Heart right ventricle (tissue), 16 donors: ENCODE data around the gene DYNC2I2. TPM values are rescaled to one million over a fixed set of nuclear protein-coding genes. Genes with fewer than 3 reads are reported as not detected.

Source experiments
- ATAC-seq, 8 donors: fragments of 200-7000 bp; cut with Tn5 transposase; one replicate each; pipeline ENCODE4 v1.9.1; 2020; ENCODE audit warnings: mild to moderate bottlenecking in 8 of 8, moderate library complexity in 8 of 8, moderate number of reproducible peaks in 1 of 8
- DNase-seq, 2 donors: peaks; one replicate each; pipeline ENCODE4 v3.0.0-alpha.2; 2020
- H3K27ac ChIP-seq, 10 donors: fragments of 200-600 bp; sonication (generic) in 2 of 10; one replicate each; pipeline versions ENCODE4 v1.5.0 to v1.8.0; 2020 to 2022; ENCODE audit warnings: mild to moderate bottlenecking in 3 of 10
- H3K27me3 ChIP-seq, 7 donors: fragments of 200-600 bp; one replicate each; pipeline ENCODE4 v1.8.0; 2021 to 2022; ENCODE audit warnings: mild to moderate bottlenecking in 2 of 7
- H3K36me3 ChIP-seq, 9 donors: fragments of 200-600 bp; sonication (generic) in 1 of 9; one replicate each; pipeline versions ENCODE4 v1.5.0 to v1.8.0; 2020 to 2022; ENCODE audit warnings: mild to moderate bottlenecking in 2 of 9
- H3K4me1 ChIP-seq, 9 donors: fragments of 200-600 bp; sonication (generic) in 1 of 9; one replicate each; pipeline versions ENCODE4 v1.5.0 to v1.8.0; 2020 to 2022; ENCODE audit warnings: mild to moderate bottlenecking in 4 of 9
- H3K4me3 ChIP-seq, 10 donors: fragments of 200-600 bp; sonication (generic) in 2 of 10; one replicate each; pipeline versions ENCODE4 v1.5.0 to v1.8.0; 2020 to 2022; ENCODE audit warnings: mild to moderate bottlenecking in 7 of 10, moderate library complexity in 2 of 10
- H3K9me3 ChIP-seq, 11 donors: fragments of 200-600 bp in 10 of 11; sonication (generic) in 2 of 11; one replicate each; pipeline versions ENCODE4 v1.5.0 to v1.8.0; 2013 to 2022; ENCODE audit warnings: mild to moderate bottlenecking in 2 of 11, control low read depth in 1 of 11, moderate library complexity in 1 of 11
- WGBS, 2 donors: extraction: QIAGEN DNeasy Blood & Tissue Kit; methylation state at CpG; one replicate each; pipeline ENCODE4 v1.1.7; 2013; ENCODE audit warnings: inconsistent platforms in 1 of 2; 5-methylcytosine and 5-hydroxymethylcytosine counted together
- intact Hi-C, 10 donors: fragments of 100-400 bp; cut with DNase I; formaldehyde crosslinking; loops; one replicate each; pipeline versions ENCODE4 v1.11.1 to v1.14.2; 2022
- polyA plus RNA-seq, 2 donors: library from polyadenylated mRNA; stranded (reverse); fragments of 200-250 nt; gene quantifications; one replicate each; pipeline ENCODE4 v1.2.3, GENCODE V29; 2013
- total RNA-seq, 10 donors: library from RNA; stranded (reverse); fragmentation: NEBNext Ultra II Directional in 3 of 10; extraction: Animal tissue kit (Norgen Biotek cat#: 25700) in 3 of 10; gene quantifications; one replicate each; pipeline versions ENCODE4 v1.2.1 to v1.2.4, GENCODE V29; 2021 to 2023
- TF ChIP-seq, protein P1 (sequence below), 9 donors: fragments of 200-600 bp; sonication (generic) in 2 of 9; IDR thresholded peaks; one replicate each; pipeline versions ENCODE4 v1.5.0 to v1.8.0; 2021 to 2022; ENCODE audit warnings: antibody characterized with exemption in 9 of 9, mild to moderate bottlenecking in 5 of 9, moderate library complexity in 1 of 9
- donor health status: Arrhythmogenic right ventricular cardiomyopathy.
- donor health status: ischemic (EF 13 %, LVEDD 7.1; RV severe dilation, severe dysfunction).
- donor health status: healthy with polysubstance abuse.
- donor health status: DM: no; HTN: yes; CAD: no.
- donor health status: DM: no; HTN: no; CAD: no.
- donor health status: ischemic (EF 25% LVEDD 6.9; RV normal size, moderate dysfunction).
- donor health status: ischemic (EF 25% LVEDD 5.7; RV mildly dilated, moderate dysfunction).
- donor health status: healthy.
- donor health status: DM: yes; HTN: yes; CAD: no.
- donor health status: Ischemic cardiomyopathy.
- donor health status: ischemic (EF 35%, LVEDD 5.7; RV mildly dilated, moderate dysfunction).
- donor health status: nonischemic (EF 11% LVEDD 7.7; RV severe dilation, severe dysfunction).
- donor health status: DM: yes; HTN: yes; CAD: no.
- donor health status: PGD.
- donor health status: ischemic (EF 29% LVEDD 5.4; RV normal size, mild dysfunction).
- donor health status: nonischemic (EF 23%, LVEDD 6.1; RV moderate dilation, normal function).

DYNC2I2 gene
- total and polyA plus RNA-seq, 12 donors, result 22.1 to 83.2 (median 31.3) TPM

DNA sequence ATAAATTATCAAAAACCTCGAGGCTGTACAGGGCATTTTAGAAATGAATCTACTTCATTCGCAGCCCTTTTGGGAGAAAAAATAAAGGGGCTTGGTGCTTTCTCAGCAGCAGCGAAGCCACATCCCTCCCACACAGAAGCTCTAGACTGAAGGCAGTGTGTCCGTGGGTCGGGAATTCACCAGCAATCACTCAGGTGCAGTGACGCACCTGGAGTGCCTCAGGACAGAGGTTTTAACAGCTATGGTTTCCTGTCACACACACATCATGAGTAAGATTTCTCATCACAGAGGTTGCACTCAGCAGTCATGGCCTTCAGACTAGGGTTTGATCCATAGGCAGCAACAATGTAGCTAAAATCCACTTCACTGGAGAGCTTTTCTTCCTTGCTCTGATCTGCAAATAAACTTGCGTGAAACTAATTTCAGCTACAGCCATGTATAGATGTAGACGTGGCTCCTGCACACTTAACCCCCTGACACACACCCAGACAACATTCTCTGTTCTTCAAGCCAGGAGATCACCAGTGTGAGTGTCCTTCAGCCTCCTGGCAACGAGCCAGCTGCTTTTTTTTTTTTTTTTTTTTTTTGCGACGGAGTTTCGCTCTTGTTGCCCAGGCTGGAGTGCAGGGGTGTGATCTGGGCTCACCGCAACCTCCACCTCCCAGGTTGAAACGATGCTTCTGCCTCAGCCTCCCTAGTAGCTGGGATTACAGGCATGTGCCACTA is 34.8 kb downstream of the DYNC2I2 start:
- TF ChIP-seq, protein P1, sequence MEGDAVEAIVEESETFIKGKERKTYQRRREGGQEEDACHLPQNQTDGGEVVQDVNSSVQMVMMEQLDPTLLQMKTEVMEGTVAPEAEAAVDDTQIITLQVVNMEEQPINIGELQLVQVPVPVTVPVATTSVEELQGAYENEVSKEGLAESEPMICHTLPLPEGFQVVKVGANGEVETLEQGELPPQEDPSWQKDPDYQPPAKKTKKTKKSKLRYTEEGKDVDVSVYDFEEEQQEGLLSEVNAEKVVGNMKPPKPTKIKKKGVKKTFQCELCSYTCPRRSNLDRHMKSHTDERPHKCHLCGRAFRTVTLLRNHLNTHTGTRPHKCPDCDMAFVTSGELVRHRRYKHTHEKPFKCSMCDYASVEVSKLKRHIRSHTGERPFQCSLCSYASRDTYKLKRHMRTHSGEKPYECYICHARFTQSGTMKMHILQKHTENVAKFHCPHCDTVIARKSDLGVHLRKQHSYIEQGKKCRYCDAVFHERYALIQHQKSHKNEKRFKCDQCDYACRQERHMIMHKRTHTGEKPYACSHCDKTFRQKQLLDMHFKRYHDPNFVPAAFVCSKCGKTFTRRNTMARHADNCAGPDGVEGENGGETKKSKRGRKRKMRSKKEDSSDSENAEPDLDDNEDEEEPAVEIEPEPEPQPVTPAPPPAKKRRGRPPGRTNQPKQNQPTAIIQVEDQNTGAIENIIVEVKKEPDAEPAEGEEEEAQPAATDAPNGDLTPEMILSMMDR (IDR thresholded peaks at IDR 0.05), result no peak
- ATAC-seq, result no peak
- no peak overlapping the region for H3K27ac ChIP-seq
- no peak for DNase-seq
- peaks cover 12 to 100% (median 96%) of the 10 kb centered on the region in 9 donors for H3K36me3 ChIP-seq
- 67% methylated on average over 14 of the region's 14 CpGs for WGBS, 2 donors
- H3K4me3 ChIP-seq, result no peak overlapping the region
- H3K9me3 ChIP-seq, result no peaks in the 10 kb centered on the region
- no peaks in the 10 kb centered on the region for H3K4me1 ChIP-seq
- intact Hi-C loops, result no loop called here
- no peaks in the 10 kb centered on the region for H3K27me3 ChIP-seq

DNA sequence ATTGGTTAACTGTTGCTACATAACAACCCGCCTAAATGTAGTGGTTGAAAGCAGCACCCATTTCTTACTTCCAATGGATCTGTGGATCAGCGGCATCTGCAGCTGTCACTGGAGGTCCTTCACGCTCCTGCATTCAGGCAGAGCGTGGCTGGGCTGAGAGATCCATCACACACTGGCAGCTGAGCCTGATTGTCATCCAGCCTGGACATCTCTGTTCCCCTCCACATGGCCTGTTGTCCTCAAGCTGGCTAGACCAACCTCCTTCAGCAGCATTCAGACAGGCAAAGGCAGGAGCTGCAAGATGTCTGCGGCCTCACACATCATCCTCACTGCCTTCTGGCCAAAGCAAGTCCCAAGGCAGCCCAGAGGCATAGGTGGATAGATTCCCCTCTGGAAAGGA is 36.9 kb downstream of the DYNC2I2 start:
- Histone ChIP-seq H3K9me3 (no peaks in the 10 kb centered on the region), H3K27ac (no peak overlapping the region), H3K27me3 (no peaks in the 10 kb centered on the region), H3K4me1 (no peaks in the 10 kb centered on the region), H3K4me3 (no peak overlapping the region), H3K36me3 (peaks cover 10 to 100% (median 95%) of the 10 kb centered on the region in 9 donors)
- 96 to 97% methylated on average over 5 of the region's 5 CpGs for WGBS, 2 donors
- no peak for ATAC-seq
- TF ChIP-seq, protein P1 (IDR thresholded peaks at IDR 0.05), result no peak
- DNase-seq, result no peak
- intact Hi-C loops, result loop anchor here in 2 of 10 donors (5.0 kb wide), 1 partner anchor 37 kb away; no protein-coding TSS in a partner anchor

DNA sequence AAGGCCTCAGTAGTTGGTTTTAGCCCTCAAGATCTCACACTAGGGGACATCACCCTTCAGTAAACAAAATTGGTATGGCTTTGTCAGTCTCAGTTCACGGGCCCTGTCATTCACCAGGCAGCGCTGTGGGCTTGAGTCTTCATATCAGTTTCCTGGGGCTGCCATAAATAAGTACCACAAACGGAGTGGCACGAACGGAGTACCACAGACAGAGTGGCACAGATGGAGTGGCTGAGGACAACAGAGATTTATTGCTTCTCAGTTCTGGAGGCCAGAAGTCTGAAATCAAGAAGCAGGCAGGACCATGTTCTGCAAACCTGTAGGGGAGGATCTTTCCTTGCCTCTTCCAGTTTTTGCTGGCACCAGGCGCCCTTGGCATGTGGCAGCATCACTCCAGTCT is 37.5 kb downstream of the DYNC2I2 start:
- ATAC-seq, result no peak
- 91 to 93% methylated on average over 6 of the region's 6 CpGs for WGBS, 2 donors
- Histone ChIP-seq H3K4me3 (no peak overlapping the region), H3K9me3 (no peaks in the 10 kb centered on the region), H3K27ac (no peak overlapping the region), H3K4me1 (no peaks in the 10 kb centered on the region), H3K36me3 (peaks cover 15 to 100% (median 95%) of the 10 kb centered on the region in 9 donors), H3K27me3 (no peaks in the 10 kb centered on the region)
- intact Hi-C loops, result loop anchor here in 2 of 10 donors (5.0 kb wide), 1 partner anchor 37 kb away; no protein-coding TSS in a partner anchor
- DNase-seq, result no peak
- TF ChIP-seq, protein P1 (IDR thresholded peaks at IDR 0.05), result no peak

DNA sequence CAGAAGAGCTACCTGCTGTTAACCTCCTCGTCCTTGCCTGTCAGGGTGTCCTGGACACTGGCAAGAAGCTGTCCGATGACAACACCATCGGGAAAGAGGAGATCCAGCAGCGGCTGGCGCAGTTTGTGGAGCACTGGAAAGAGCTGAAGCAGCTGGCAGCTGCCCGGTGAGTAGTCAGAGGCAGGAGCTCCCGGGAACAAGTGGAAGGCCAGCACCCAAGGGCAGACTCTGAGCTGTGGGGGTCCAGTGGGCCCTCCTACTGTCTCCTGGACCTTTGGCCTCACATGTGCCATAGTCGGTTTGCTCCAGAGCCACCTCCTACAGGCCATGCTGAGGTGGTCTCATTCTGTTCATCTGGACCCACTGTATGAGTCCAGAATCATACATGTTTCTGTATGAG is 38.7 kb downstream of the DYNC2I2 start:
- Histone ChIP-seq H3K4me3 (no peak overlapping the region), H3K9me3 (no peaks in the 10 kb centered on the region), H3K27ac (no peak overlapping the region), H3K4me1 (no peaks in the 10 kb centered on the region), H3K27me3 (no peaks in the 10 kb centered on the region), H3K36me3 (peaks cover 15 to 100% (median 97%) of the 10 kb centered on the region in 9 donors)
- ATAC-seq, result peak in 2 of 8 donors; percentile 19 to 54
- no peak for DNase-seq
- 87 to 88% methylated on average over 8 of the region's 8 CpGs for WGBS, 2 donors
- TF ChIP-seq, protein P1 (IDR thresholded peaks at IDR 0.05), result no peak
- intact Hi-C loops, result loop anchor here in 2 of 10 donors (5.0 kb wide), 1 partner anchor 36 kb away; no protein-coding TSS in a partner anchor
